K562 (cell line): ENCODE data around the gene PNMA3. TPM values are rescaled to one million over a fixed set of nuclear protein-coding genes. Genes with fewer than 3 reads are reported as not detected.

Experiments used
- MAZ ChIP-seq, 2 experiments: fragments of 450-650 bp in 1 of 2; sonication (generic) in 1 of 2; formaldehyde crosslinking; IDR thresholded peaks in 1 of 2; conservative IDR thresholded peaks in 1 of 2; 2 replicates each; pipeline versions ENCODE4 v1.4.0 to v1.5.0; 2020; ENCODE audit warnings: mild to moderate bottlenecking in 1 of 2, missing genetic modification reagents in 1 of 2
- PCBP2 ChIP-seq: fragments of 200-400 bp; formaldehyde crosslinking; IDR thresholded peaks from 2 replicates; pipeline ENCODE4 v1.6.1; 2018; ENCODE audit warnings: low read length, low read depth, mild to moderate bottlenecking, moderate library complexity; ENCODE audit not compliant: poor library complexity, severe bottlenecking
- PKNOX1 ChIP-seq: fragments of 450-650 bp; IDR thresholded peaks from 2 replicates; pipeline ENCODE4 v1.6.1; 2016
- REST ChIP-seq, 2 experiments: fragments of 450-650 bp; formaldehyde crosslinking in 1 of 2; IDR thresholded peaks; 2 replicates each; pipeline versions ENCODE4 v1.4.0 to v1.6.1; 2014 to 2020; ENCODE audit warnings: mild to moderate bottlenecking in 2 of 2, borderline replicate concordance in 1 of 2, low read depth in 1 of 2
- ZBTB40 ChIP-seq, 2 experiments: fragments of 450-650 bp in 1 of 2; sonication (generic) in 1 of 2; formaldehyde crosslinking in 1 of 2; IDR thresholded peaks; 2 replicates each; pipeline versions ENCODE4 v1.7.1 to v1.9.0; 2016 to 2022; ENCODE audit warnings: inconsistent platforms in 1 of 2, mild to moderate bottlenecking in 1 of 2, missing genetic modification reagents in 1 of 2
- ZC3H4 ChIP-seq: sonication (generic); formaldehyde crosslinking; IDR thresholded peaks from 2 replicates; pipeline ENCODE4 v1.9.0; 2021; ENCODE audit warnings: missing genetic modification reagents, borderline replicate concordance
- polyA plus RNA-seq, 8 experiments: library from polyadenylated mRNA; depleted of rRNA in 4 of 8; stranded (reverse) in 5 of 8; unstranded in 3 of 8; fragments of >200 nt; fragmentation: Nextera tagmentation in 2 of 8; fragmentation: Illumina TruSeq in 1 of 8; extraction: Ambion mirVana in 2 of 8; extraction: Trizol in 1 of 8; gene quantifications; 2 replicates each; pipeline versions ENCODE4 v1.2.1 to v1.2.3, GENCODE V29; 2011 to 2014; ENCODE audit warnings: inconsistent platforms in 1 of 8, missing spikeins in 1 of 8
- total RNA-seq, 7 experiments: library from RNA; depleted of rRNA in 6 of 7; stranded (reverse); fragments of >200 nt in 6 of 7; fragmentation: Illumina TruSeq in 2 of 7; extraction: Trizol in 2 of 7; gene quantifications; 2 replicates each; pipeline versions ENCODE4 v1.2.1 to v1.2.3, GENCODE V29; 2011 to 2021; ENCODE audit warnings: low replicate concordance in 1 of 7

PNMA3 gene
- total and polyA plus RNA-seq, 9 of the 15 experiments (the other 6 are each of a cell fraction or from before 2014, with no cell fraction given): 0.01 to 1.5 (median 0.95) TPM; not detected in 1

DNA sequence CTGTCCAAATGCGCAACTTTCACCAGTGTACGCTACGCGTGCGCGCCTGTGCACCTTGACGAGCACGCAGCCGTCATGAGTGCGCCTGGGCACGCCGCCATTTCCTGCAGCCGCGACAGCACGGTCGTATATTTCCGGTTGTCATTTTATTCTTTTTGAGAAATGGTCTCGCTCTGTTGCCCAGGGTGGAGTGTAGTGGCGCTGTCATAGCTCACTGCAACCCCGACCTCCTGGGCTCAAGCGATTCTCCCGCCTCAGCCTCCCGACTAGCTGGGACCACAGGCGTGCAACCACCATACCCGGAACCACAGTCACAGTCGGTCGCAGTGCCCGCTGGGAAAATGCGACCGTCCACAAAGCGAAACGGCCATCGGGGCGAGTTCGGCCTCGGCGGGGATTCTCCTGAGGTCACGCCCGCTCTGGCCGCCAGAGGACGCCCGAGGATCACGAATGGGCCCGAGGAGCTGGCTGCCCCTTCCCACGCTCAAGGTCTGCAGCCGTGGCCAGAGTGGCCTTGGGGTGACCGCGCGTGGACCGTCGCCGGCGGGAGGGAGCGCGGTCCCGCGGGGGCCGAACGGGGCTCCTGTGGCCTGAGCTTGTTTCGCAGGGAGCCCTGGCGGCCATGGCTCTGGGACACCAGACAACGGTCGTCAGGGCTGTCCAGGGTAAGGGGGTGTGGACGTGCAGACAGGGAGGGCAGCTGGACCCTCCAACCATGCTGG lies 23.7 kb upstream of the PNMA3 start (continued):
- no peak for TF ChIP-seq PKNOX1
- TF ChIP-seq ZBTB40 (IDR thresholded peaks at IDR 0.05): no peak
- no peak for TF ChIP-seq ZBTB40 (CRISPR knock-in tag; IDR thresholded peaks at IDR 0.05)
- TF ChIP-seq REST (IDR thresholded peaks at IDR 0.05; ENCODE audit: borderline replicate concordance): peak; percentile 88
- TF ChIP-seq REST (CRISPR knock-in tag; IDR thresholded peaks at IDR 0.05; ENCODE audit: low read depth): no peak
- TF ChIP-seq ZC3H4 (CRISPR knock-in tag): no peak
- TF ChIP-seq PCBP2: no peak
- TF ChIP-seq MAZ (CRISPR knock-in tag; conservative IDR thresholded peaks at IDR 0.05 in 1 of 2, IDR thresholded peaks at IDR 0.05 in 1 of 2): peak; percentile 36 to 55; a peak in 2 of 4 replicates
